HepG2 (cell line): ENCODE data around the gene ISOC2.

Source experiments
- CEBPB ChIP-seq: IDR thresholded peaks from 2 replicates; pipeline ENCODE4 v1.6.1; 2011; ENCODE audit warnings: low read depth, low read length, improper control_type of control experiment, borderline replicate concordance
- KAT8 ChIP-seq: IDR thresholded peaks from 2 replicates; pipeline ENCODE4 v1.6.1; 2016; ENCODE audit warnings: missing genetic modification reagents, missing compliant biosample characterization
- KLF12 ChIP-seq: sonication (generic); formaldehyde crosslinking; IDR thresholded peaks from 2 replicates; pipeline ENCODE4 v1.4.0; 2020; ENCODE audit warnings: missing genetic modification reagents, borderline replicate concordance
- NFE2L2 ChIP-seq: fragments of 150-350 bp; IDR thresholded peaks from 2 replicates; pipeline ENCODE4 v1.6.1; 2014; ENCODE audit warnings: low read length
- NR2F1 ChIP-seq, 2 experiments: fragments of 450-650 bp in 1 of 2; formaldehyde crosslinking in 1 of 2; IDR thresholded peaks; 2 replicates each; pipeline versions ENCODE4 v1.5.0 to v1.6.1; 2016 to 2020; ENCODE audit warnings: mild to moderate bottlenecking in 1 of 2, missing compliant biosample characterization in 1 of 2, missing genetic modification reagents in 1 of 2, moderate library complexity in 1 of 2
- NR2F6 ChIP-seq, 2 experiments: IDR thresholded peaks; 2 replicates each; pipeline ENCODE4 v1.6.1; 2016; ENCODE audit warnings: antibody characterized with exemption in 1 of 2, mild to moderate bottlenecking in 1 of 2
- SMC3 ChIP-seq: IDR thresholded peaks from 2 replicates; pipeline ENCODE4 v1.6.1; 2011; ENCODE audit warnings: low read length, improper control_type of control experiment
- SOX6 ChIP-seq, 2 experiments: fragments of 450-650 bp in 1 of 2; sonication (generic) in 1 of 2; formaldehyde crosslinking in 1 of 2; IDR thresholded peaks; 2 replicates each; pipeline versions ENCODE4 v1.4.0 to v1.6.1; 2017 to 2020; ENCODE audit warnings: antibody characterized with exemption in 1 of 2, mild to moderate bottlenecking in 1 of 2, missing genetic modification reagents in 1 of 2
- ZBTB8A ChIP-seq: sonication (generic); formaldehyde crosslinking; IDR thresholded peaks from 2 replicates; pipeline ENCODE4 v1.4.0; 2020; ENCODE audit warnings: mild to moderate bottlenecking, low read depth, missing genetic modification reagents, borderline replicate concordance
- ZC3H4 ChIP-seq: sonication (generic); formaldehyde crosslinking; IDR thresholded peaks from 2 replicates; pipeline ENCODE4 v1.4.0; 2020; ENCODE audit warnings: missing genetic modification reagents, borderline replicate concordance
- ZNF263 ChIP-seq: sonication (generic); formaldehyde crosslinking; IDR thresholded peaks from 2 replicates; pipeline ENCODE4 v1.4.0; 2020; ENCODE audit warnings: missing genetic modification reagents
- ZNF343 ChIP-seq: sonication (generic); formaldehyde crosslinking; IDR thresholded peaks from 2 replicates; pipeline ENCODE4 v1.4.0; 2020; ENCODE audit warnings: mild to moderate bottlenecking, missing genetic modification reagents
- TF ChIP-seq, protein P1 (sequence below), 2 experiments: IDR thresholded peaks; 2 replicates each; pipeline ENCODE4 v1.6.1; 2011 to 2012; ENCODE audit warnings: low read length in 2 of 2, borderline replicate concordance in 1 of 2, low read depth in 1 of 2, mild to moderate bottlenecking in 1 of 2, moderate library complexity in 1 of 2
- TF ChIP-seq, protein P2 (sequence below): sonication (generic); formaldehyde crosslinking; IDR thresholded peaks from 2 replicates; pipeline ENCODE4 v1.5.0; 2020; ENCODE audit warnings: mild to moderate bottlenecking, missing genetic modification reagents, moderate library complexity

DNA sequence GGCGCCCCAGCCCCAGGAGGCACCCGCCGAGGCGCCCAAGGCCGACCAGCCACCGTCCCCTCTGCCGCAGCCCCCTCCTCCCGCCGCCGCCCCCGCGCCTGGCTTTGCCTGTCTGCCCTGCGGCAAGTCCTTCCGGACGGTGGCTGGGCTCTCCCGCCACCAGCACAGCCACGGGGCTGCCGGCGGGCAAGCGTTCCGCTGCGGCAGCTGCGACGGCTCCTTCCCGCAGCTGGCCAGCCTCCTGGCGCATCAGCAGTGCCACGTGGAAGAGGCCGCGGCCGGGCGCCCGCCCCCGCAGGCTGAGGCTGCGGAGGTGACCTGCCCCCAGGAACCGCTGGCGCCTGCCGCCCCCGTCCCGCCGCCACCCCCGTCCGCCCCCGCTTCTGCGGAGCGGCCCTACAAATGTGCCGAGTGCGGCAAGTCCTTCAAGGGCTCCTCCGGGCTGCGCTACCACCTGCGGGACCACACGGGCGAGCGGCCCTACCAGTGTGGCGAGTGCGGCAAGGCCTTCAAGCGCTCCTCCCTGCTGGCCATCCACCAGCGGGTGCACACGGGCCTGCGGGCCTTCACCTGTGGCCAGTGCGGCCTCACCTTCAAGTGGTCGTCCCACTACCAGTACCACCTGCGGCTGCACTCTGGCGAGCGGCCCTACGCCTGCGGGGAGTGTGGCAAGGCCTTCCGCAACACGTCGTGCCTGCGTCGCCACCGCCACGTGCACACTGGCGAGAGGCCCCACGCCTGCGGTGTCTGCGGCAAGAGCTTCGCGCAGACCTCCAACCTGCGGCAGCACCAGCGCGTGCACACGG lies 20.9 kb upstream of the ISOC2 start:
- no peak for TF ChIP-seq NFE2L2
- TF ChIP-seq ZNF263, result no peak
- TF ChIP-seq KLF12 (CRISPR knock-in tag), result no peak
- TF ChIP-seq ZNF343 (CRISPR knock-in tag), result no peak
- no peak for TF ChIP-seq NR2F1 (CRISPR knock-in tag; IDR thresholded peaks at IDR 0.05)
- TF ChIP-seq NR2F6 (IDR thresholded peaks at IDR 0.05), result no peak
- TF ChIP-seq NR2F6 (CRISPR knock-in tag; IDR thresholded peaks at IDR 0.05), result no peak
- no peak for TF ChIP-seq SOX6 (IDR thresholded peaks at IDR 0.05)
- TF ChIP-seq SOX6 (CRISPR knock-in tag; IDR thresholded peaks at IDR 0.05), result no peak
- TF ChIP-seq, protein P1, sequence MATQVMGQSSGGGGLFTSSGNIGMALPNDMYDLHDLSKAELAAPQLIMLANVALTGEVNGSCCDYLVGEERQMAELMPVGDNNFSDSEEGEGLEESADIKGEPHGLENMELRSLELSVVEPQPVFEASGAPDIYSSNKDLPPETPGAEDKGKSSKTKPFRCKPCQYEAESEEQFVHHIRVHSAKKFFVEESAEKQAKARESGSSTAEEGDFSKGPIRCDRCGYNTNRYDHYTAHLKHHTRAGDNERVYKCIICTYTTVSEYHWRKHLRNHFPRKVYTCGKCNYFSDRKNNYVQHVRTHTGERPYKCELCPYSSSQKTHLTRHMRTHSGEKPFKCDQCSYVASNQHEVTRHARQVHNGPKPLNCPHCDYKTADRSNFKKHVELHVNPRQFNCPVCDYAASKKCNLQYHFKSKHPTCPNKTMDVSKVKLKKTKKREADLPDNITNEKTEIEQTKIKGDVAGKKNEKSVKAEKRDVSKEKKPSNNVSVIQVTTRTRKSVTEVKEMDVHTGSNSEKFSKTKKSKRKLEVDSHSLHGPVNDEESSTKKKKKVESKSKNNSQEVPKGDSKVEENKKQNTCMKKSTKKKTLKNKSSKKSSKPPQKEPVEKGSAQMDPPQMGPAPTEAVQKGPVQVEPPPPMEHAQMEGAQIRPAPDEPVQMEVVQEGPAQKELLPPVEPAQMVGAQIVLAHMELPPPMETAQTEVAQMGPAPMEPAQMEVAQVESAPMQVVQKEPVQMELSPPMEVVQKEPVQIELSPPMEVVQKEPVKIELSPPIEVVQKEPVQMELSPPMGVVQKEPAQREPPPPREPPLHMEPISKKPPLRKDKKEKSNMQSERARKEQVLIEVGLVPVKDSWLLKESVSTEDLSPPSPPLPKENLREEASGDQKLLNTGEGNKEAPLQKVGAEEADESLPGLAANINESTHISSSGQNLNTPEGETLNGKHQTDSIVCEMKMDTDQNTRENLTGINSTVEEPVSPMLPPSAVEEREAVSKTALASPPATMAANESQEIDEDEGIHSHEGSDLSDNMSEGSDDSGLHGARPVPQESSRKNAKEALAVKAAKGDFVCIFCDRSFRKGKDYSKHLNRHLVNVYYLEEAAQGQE (IDR thresholded peaks at IDR 0.05; ENCODE audit: borderline replicate concordance in 1 of 2, low read depth in 1 of 2, low read length in 2 of 2), result no peak
- TF ChIP-seq CEBPB, result no peak
- TF ChIP-seq KAT8 (CRISPR knock-in tag), result no peak
- TF ChIP-seq, protein P2, sequence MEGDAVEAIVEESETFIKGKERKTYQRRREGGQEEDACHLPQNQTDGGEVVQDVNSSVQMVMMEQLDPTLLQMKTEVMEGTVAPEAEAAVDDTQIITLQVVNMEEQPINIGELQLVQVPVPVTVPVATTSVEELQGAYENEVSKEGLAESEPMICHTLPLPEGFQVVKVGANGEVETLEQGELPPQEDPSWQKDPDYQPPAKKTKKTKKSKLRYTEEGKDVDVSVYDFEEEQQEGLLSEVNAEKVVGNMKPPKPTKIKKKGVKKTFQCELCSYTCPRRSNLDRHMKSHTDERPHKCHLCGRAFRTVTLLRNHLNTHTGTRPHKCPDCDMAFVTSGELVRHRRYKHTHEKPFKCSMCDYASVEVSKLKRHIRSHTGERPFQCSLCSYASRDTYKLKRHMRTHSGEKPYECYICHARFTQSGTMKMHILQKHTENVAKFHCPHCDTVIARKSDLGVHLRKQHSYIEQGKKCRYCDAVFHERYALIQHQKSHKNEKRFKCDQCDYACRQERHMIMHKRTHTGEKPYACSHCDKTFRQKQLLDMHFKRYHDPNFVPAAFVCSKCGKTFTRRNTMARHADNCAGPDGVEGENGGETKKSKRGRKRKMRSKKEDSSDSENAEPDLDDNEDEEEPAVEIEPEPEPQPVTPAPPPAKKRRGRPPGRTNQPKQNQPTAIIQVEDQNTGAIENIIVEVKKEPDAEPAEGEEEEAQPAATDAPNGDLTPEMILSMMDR (CRISPR knock-in tag), result no peak
- TF ChIP-seq SMC3, result no peak
- TF ChIP-seq ZC3H4 (CRISPR knock-in tag), result no peak
- no peak for TF ChIP-seq ZBTB8A (CRISPR knock-in tag)
